Esophagus squamous epithelium (tissue), 5 donors: ENCODE data around the gene ZNF488. TPM values are rescaled to one million over a fixed set of nuclear protein-coding genes. Genes with fewer than 3 reads are reported as not detected.
A peak's percentile ranks its signal among the peaks of the same experiment; 100 is the strongest.

Experiments used
- DNase-seq: peaks from one replicate; lab custom pipeline; 2025; lab: John Stamatoyannopoulos, UW
- H3K27ac ChIP-seq, 4 donors: fragments of 200-600 bp; sonication (generic); one replicate each; pipeline ENCODE4 v1.5.1; 2016 to 2019; ENCODE audit warnings: mild to moderate bottlenecking in 1 of 4
- H3K27me3 ChIP-seq, 4 donors: fragments of 200-600 bp; sonication (generic); 1 replicate in 3 of 4; 2 replicates in 1 of 4; pipeline versions ENCODE4 v1.5.1 to v1.6.0; 2017 to 2021; ENCODE audit warnings: antibody characterized with exemption in 1 of 4
- H3K36me3 ChIP-seq, 3 donors: fragments of 200-600 bp; sonication (generic); one replicate each; pipeline ENCODE4 v1.5.1; 2016 to 2019
- H3K4me1 ChIP-seq, 3 donors: fragments of 200-600 bp; sonication (generic); one replicate each; pipeline ENCODE4 v1.5.1; 2017 to 2019
- H3K4me3 ChIP-seq, 4 donors: fragments of 200-600 bp; sonication (generic); 1 replicate in 3 of 4; 2 replicates in 1 of 4; pipeline ENCODE4 v1.5.1; 2016 to 2019; ENCODE audit warnings: mild to moderate bottlenecking in 2 of 4, moderate library complexity in 1 of 4
- H3K9me3 ChIP-seq, 3 donors: fragments of 200-600 bp; sonication (generic); one replicate each; pipeline ENCODE4 v1.5.1; 2016 to 2019
- CTCF ChIP-seq, 6 experiments: fragments of 450-650 bp in 4 of 6; fragments of 200-600 bp in 2 of 6; sonication (generic) in 2 of 6; IDR thresholded peaks; one replicate each; pipeline ENCODE4 v1.5.1; 2016 to 2019; ENCODE audit warnings: antibody characterized with exemption in 6 of 6, mild to moderate bottlenecking in 4 of 6, moderate library complexity in 4 of 6
- POLR2A ChIP-seq, 4 donors: fragments of 450-650 bp; IDR thresholded peaks; one replicate each; pipeline ENCODE4 v1.6.1; 2017; ENCODE audit warnings: antibody characterized with exemption in 4 of 4, mild to moderate bottlenecking in 4 of 4, moderate library complexity in 3 of 4
- WGBS, 2 donors: methylation state at CpG; one replicate each; pipeline ENCODE4 v1.1.5; 2018; 5-methylcytosine and 5-hydroxymethylcytosine counted together
- intact Hi-C: fragments of 100-400 bp; cut with DNase I; formaldehyde crosslinking; loops from one replicate; pipeline ENCODE4 v1.15.0; 2022
- total RNA-seq, 4 donors: library from RNA; depleted of rRNA; stranded (reverse); fragments of >200 nt; gene quantifications; one replicate each; pipeline ENCODE4 v1.1.0, GENCODE V29; 2016
- donor health status: DM: yes; HTN: yes; CAD: no.

The ZNF488 gene
- total RNA-seq, 4 donors from 2014 or later: 0.29 to 1.4 (median 0.73) TPM

- Histone ChIP-seq H3K4me3 (no peak overlapping the region), H3K27ac (no peak overlapping the region), H3K36me3 (no peaks in the 10 kb centered on the region), H3K27me3 (no peaks in the 10 kb centered on the region), H3K4me1 (peaks cover 0 to 21% (median 0%) of the 10 kb centered on the region in 3 donors), H3K9me3 (no peaks in the 10 kb centered on the region)
- TF ChIP-seq CTCF (IDR thresholded peaks at IDR 0.05) (no peak), POLR2A (IDR thresholded peaks at IDR 0.05) (no peak)
- intact Hi-C loops: no loop called here
- DNase-seq: no peak
- whole genome bisulfite sequencing, 2 donors: 67 to 82% methylated on average over 3 of the region's 3 CpGs
Measured at GRCh38 chr10:47363781-47364180, 20.3 kb downstream of the ZNF488 start.

- DNase-seq: no peak
- intact Hi-C loops: no loop called here
Measured at GRCh38 chr10:47362199-47362598, 21.9 kb downstream of the ZNF488 start.

GRCh38 chr10:47361293-47361692 lies 22.8 kb downstream of the ZNF488 start:
- Histone ChIP-seq H3K27ac (no peak overlapping the region), H3K27me3 (no peaks in the 10 kb centered on the region), H3K4me3 (no peak overlapping the region), H3K4me1 (peaks cover 0 to 21% (median 0%) of the 10 kb centered on the region in 3 donors), H3K9me3 (no peaks in the 10 kb centered on the region), H3K36me3 (no peaks in the 10 kb centered on the region)
- no peak for DNase-seq
- intact Hi-C loops: no loop called here
- WGBS, 2 donors: 50 to 62% methylated on average over 4 to 5 of the region's 9 CpGs
- TF ChIP-seq CTCF (IDR thresholded peaks at IDR 0.05) (peak; percentile 11 to 76 (median 58)), POLR2A (IDR thresholded peaks at IDR 0.05) (no peak)

More at GRCh38 chr10:47362199-47362598, 21.9 kb downstream of the ZNF488 start:
- Histone ChIP-seq H3K27me3 (no peaks in the 10 kb centered on the region), H3K4me3 (no peak overlapping the region), H3K4me1 (peaks cover 0 to 21% (median 0%) of the 10 kb centered on the region in 3 donors), H3K9me3 (no peaks in the 10 kb centered on the region), H3K27ac (no peak overlapping the region), H3K36me3 (no peaks in the 10 kb centered on the region)
- WGBS, 2 donors: 69 to 87% methylated on average over 3 of the region's 3 CpGs
- TF ChIP-seq CTCF (IDR thresholded peaks at IDR 0.05) (no peak), POLR2A (IDR thresholded peaks at IDR 0.05) (no peak)

GRCh38 chr10:47360419-47361040 lies 23.6 kb downstream of the ZNF488 start:
- TF ChIP-seq POLR2A (IDR thresholded peaks at IDR 0.05) (no peak), CTCF (IDR thresholded peaks at IDR 0.05) (no peak)
- Histone ChIP-seq H3K4me3 (no peak overlapping the region), H3K27me3 (no peaks in the 10 kb centered on the region), H3K4me1 (peaks cover 0 to 21% (median 0%) of the 10 kb centered on the region in 3 donors), H3K36me3 (no peaks in the 10 kb centered on the region), H3K9me3 (no peaks in the 10 kb centered on the region), H3K27ac (no peak overlapping the region)
- intact Hi-C loops: no loop called here
- no peak for DNase-seq
- WGBS, 2 donors: 56 to 65% methylated on average over 5 to 8 of the region's 14 CpGs

- WGBS, 2 donors: 60 to 68% methylated on average over 3 to 4 of the region's 4 CpGs
- H3K36me3 ChIP-seq: no peaks in the 10 kb centered on the region
- DNase-seq: no peak
- H3K27ac ChIP-seq: no peak overlapping the region
- H3K27me3 ChIP-seq: no peaks in the 10 kb centered on the region
- TF ChIP-seq CTCF (IDR thresholded peaks at IDR 0.05): no peak
- no peaks in the 10 kb centered on the region for H3K9me3 ChIP-seq
- intact Hi-C loops: no loop called here
- no peak overlapping the region for H3K4me3 ChIP-seq
- peaks cover 0 to 21% (median 0%) of the 10 kb centered on the region in 3 donors for H3K4me1 ChIP-seq
Measured at GRCh38 chr10:47359626-47360418, 24.3 kb downstream of the ZNF488 start.
